Uterus (tissue), 4 donors: ENCODE results near the gene ANKRD13C. TPM values are rescaled to one million over a fixed set of nuclear protein-coding genes. Genes with fewer than 3 reads are reported as not detected.
"Not testable (repeated sequence)": the region's sequence is repeated elsewhere in the genome, so short reads cannot be mapped to it uniquely, and the experiment has no call there.

Experiments
- DNase-seq, 2 donors: peaks; one replicate each; pipeline ENCODE4 v3.0.0-alpha.2; 2019 to 2020
- H3K27ac ChIP-seq, 2 donors: fragments of 200-600 bp; sonication (generic); 1 replicate in 1 of 2; 2 replicates in 1 of 2; pipeline ENCODE4 v1.5.1; 2016 to 2018
- H3K27me3 ChIP-seq, 2 donors: fragments of 200-600 bp; sonication (generic); one replicate each; pipeline ENCODE4 v1.5.1; 2018 to 2019; ENCODE audit warnings: control low read depth in 1 of 2
- H3K36me3 ChIP-seq, 2 donors: fragments of 200-600 bp; sonication (generic); one replicate each; pipeline ENCODE4 v1.5.1; 2019; ENCODE audit warnings: control low read depth in 1 of 2
- H3K4me1 ChIP-seq, 2 donors: fragments of 200-600 bp; sonication (generic); one replicate each; pipeline ENCODE4 v1.5.1; 2018 to 2019; ENCODE audit warnings: control low read depth in 1 of 2
- H3K4me3 ChIP-seq, 2 donors: fragments of 200-600 bp; sonication (generic); 1 replicate in 1 of 2; 2 replicates in 1 of 2; pipeline ENCODE4 v1.5.1; 2018 to 2019; ENCODE audit warnings: mild to moderate bottlenecking in 1 of 2
- H3K9me3 ChIP-seq, 2 donors: fragments of 200-600 bp; sonication (generic); one replicate each; pipeline ENCODE4 v1.5.1; 2019; ENCODE audit warnings: control low read depth in 1 of 2
- POLR2A ChIP-seq, 2 donors: fragments of 450-650 bp; IDR thresholded peaks; one replicate each; pipeline ENCODE4 v1.6.1; 2016; ENCODE audit warnings: antibody characterized with exemption in 2 of 2, mild to moderate bottlenecking in 1 of 2, moderate library complexity in 1 of 2
- intact Hi-C: fragments of 100-400 bp; cut with DNase I; formaldehyde crosslinking; loops from one replicate; pipeline ENCODE4 v1.15.1; 2023; ENCODE audit warnings: low total_unique reads
- total RNA-seq, 4 donors: library from RNA; depleted of rRNA in 3 of 4; stranded (reverse); fragments of >200 nt in 3 of 4; gene quantifications; one replicate each; pipeline versions ENCODE4 v1.1.0 to v1.2.4, GENCODE V29; 2014 to 2023
- TF ChIP-seq, protein P1 (sequence below), 4 experiments: fragments of 200-600 bp in 2 of 4; fragments of 450-650 bp in 2 of 4; sonication (generic) in 2 of 4; IDR thresholded peaks; one replicate each; pipeline ENCODE4 v1.5.1; 2016 to 2019; ENCODE audit warnings: antibody characterized with exemption in 4 of 4, mild to moderate bottlenecking in 2 of 4, moderate library complexity in 1 of 4
- donor health status: DM: yes; HTN: yes; CAD: no.

ANKRD13C gene
- total RNA-seq, 4 donors from 2014 or later: 28.7 to 59.5 (median 32.6) TPM

DNA sequence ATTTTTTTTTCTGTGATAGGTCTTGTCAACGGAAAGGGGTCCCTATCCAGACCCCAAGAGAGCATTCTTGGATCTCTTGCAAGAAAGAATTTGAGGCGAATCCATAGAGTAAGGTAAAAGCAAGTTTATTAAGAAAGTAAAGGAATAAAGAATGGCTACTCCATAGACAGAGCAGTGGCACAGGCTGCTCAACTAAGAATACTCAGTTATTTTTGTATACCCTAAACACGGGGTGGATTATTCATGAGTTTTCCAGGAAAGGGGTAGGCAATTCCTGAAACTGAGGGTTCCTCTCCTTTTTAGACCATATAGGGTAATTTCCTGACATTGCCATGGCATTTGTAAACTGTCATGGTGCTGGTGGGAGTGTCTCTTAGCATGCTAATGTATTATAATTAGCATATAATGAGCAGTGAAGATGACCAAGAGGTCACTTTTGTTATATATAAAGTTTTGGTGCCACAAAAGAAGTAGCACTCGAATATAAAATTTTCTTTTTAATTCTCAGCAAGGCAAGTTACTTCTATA lies 12.0 kb upstream of the ANKRD13C start:
- H3K27me3 ChIP-seq, H3K4me3 ChIP-seq, intact Hi-C loops, H3K9me3 ChIP-seq, H3K27ac ChIP-seq, DNase-seq, H3K4me1 ChIP-seq, H3K36me3 ChIP-seq: not testable (repeated sequence)

DNA sequence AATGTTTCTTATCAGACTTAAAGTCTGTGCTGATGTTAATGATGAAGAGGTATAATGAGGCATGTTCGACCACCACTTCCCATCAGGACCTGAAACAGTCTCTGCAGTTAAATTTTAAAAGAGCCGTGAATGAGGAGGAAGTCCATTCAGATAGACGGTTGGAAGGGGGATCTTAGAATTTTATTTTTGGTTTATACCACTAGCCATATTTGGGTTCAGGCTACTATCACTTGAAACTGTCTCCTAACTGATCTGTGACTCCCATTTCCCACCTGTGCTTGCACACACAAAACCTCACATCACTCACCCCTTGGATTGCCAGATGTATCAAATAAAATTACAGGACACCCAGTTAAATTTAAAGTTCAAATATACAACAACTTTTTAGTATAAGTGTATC lies 9.9 kb upstream of the ANKRD13C start:
- no peaks in the 10 kb centered on the region for H3K4me1 ChIP-seq
- no peaks in the 10 kb centered on the region for H3K27me3 ChIP-seq
- no peak for DNase-seq
- TF ChIP-seq POLR2A (IDR thresholded peaks at IDR 0.05): no peak
- TF ChIP-seq, protein P1, sequence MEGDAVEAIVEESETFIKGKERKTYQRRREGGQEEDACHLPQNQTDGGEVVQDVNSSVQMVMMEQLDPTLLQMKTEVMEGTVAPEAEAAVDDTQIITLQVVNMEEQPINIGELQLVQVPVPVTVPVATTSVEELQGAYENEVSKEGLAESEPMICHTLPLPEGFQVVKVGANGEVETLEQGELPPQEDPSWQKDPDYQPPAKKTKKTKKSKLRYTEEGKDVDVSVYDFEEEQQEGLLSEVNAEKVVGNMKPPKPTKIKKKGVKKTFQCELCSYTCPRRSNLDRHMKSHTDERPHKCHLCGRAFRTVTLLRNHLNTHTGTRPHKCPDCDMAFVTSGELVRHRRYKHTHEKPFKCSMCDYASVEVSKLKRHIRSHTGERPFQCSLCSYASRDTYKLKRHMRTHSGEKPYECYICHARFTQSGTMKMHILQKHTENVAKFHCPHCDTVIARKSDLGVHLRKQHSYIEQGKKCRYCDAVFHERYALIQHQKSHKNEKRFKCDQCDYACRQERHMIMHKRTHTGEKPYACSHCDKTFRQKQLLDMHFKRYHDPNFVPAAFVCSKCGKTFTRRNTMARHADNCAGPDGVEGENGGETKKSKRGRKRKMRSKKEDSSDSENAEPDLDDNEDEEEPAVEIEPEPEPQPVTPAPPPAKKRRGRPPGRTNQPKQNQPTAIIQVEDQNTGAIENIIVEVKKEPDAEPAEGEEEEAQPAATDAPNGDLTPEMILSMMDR (IDR thresholded peaks at IDR 0.05): no peak
- H3K9me3 ChIP-seq: no peaks in the 10 kb centered on the region
- H3K36me3 ChIP-seq: no peaks in the 10 kb centered on the region
- intact Hi-C loops: no loop called here
- H3K27ac ChIP-seq: no peak overlapping the region
- H3K4me3 ChIP-seq: no peak overlapping the region

DNA sequence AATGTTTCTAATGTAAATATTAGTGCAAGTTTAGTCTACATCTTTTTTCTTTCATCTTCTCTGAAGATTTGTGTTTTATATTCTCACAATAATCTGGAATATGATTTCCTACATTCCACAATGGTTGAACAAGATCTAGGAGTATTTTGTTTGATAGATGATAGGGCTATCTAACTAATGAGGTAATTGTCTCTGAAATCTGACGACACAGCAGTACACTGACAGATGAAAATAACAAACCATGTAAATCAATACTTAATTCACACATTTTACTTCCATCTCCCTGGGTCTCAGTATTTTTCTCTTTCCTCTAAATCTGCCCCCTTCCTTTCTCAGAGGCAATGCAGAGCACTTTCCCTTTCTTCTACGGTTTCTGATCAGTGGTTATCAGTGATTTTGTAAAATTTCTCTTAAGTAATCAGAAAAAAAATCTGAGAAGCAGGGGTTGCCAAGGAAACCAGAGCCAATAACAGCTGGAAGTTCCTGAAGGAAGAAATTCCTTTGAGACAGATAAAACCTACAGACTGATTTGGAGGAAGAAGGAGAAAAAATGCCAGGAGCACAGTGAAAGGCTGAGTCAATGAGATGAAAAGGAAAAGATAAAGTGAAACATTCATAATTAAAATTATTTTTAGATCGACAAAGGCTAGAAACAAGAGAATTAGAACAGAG lies 7.3 kb upstream of the ANKRD13C start:
- Histone ChIP-seq H3K27ac (no peak overlapping the region), H3K9me3 (no peaks in the 10 kb centered on the region), H3K36me3 (no peaks in the 10 kb centered on the region), H3K4me1 (no peaks in the 10 kb centered on the region), H3K4me3 (no peak overlapping the region), H3K27me3 (no peaks in the 10 kb centered on the region)
- TF ChIP-seq, protein P1 (IDR thresholded peaks at IDR 0.05): no peak
- no peak for TF ChIP-seq POLR2A (IDR thresholded peaks at IDR 0.05)
- intact Hi-C loops: no loop called here
- DNase-seq: no peak

DNA sequence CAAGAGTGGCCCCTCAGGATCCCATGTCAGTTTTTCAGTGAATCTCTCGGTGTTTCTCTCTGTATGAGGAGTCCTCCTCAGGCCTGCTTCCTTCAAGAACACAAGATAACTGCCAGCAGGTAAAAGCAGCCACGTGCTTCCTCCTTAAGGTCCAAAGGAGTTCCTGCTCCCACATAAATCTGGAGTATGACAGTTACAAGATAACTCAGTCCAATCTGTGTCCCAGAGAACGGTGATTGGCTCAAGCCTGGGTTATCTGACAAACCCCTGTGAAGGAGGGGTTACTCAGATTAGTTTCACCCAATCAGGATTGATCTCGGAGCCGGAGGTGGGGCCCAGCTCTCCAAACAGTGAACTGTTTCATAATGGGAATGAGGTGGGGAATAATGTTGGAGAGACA lies 5.8 kb upstream of the ANKRD13C start:
- Histone ChIP-seq H3K27me3 (no peaks in the 10 kb centered on the region), H3K27ac (no peak overlapping the region), H3K4me3 (no peak overlapping the region), H3K9me3 (no peaks in the 10 kb centered on the region), H3K36me3 (no peaks in the 10 kb centered on the region), H3K4me1 (no peaks in the 10 kb centered on the region)
- intact Hi-C loops: no loop called here
- no peak for DNase-seq
- TF ChIP-seq POLR2A (IDR thresholded peaks at IDR 0.05): no peak
- TF ChIP-seq, protein P1 (IDR thresholded peaks at IDR 0.05): no peak

DNA sequence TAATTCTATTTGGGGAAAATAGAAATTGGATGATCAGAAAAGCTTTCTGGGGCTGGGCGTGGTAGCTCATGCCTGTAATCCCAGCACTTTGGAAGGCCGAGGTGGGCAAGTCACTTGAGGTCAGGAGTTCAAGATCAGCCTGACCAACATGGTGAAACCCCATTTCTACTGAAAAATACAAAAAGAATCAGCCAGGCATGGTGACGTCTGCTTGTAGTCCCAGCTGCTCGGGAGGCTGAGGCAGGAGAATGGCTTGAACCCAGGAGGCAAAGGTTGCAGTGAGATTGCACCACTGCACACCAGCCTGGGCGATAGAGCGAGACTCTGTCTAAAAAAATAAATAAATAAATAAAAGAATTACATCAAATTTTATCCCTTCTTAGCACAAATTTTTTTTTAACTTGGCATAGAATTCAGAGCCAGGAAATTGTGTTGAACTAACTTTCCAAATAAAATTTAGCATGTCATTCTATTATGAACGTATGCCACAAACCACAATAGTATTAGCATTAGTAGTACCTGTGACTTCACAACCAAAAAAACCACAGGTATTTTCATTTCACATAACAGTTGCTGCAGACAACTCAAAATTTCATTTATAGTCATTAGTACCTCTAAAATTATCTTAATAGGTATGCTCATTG lies 4.5 kb upstream of the ANKRD13C start:
- no peaks in the 10 kb centered on the region for H3K36me3 ChIP-seq
- no peaks in the 10 kb centered on the region for H3K9me3 ChIP-seq
- no peak for DNase-seq
- H3K27me3 ChIP-seq: no peaks in the 10 kb centered on the region
- TF ChIP-seq, protein P1 (IDR thresholded peaks at IDR 0.05): no peak
- no peak for TF ChIP-seq POLR2A (IDR thresholded peaks at IDR 0.05)
- intact Hi-C loops: no loop called here
- H3K27ac ChIP-seq: no peak overlapping the region
- no peak overlapping the region for H3K4me3 ChIP-seq
- no peaks in the 10 kb centered on the region for H3K4me1 ChIP-seq
